ENCODE measurements around the gene OVOL2.

- TF ChIP-seq CTCF (IDR thresholded peaks at IDR 0.05) (no peak), POLR2A (IDR thresholded peaks at IDR 0.05) (no peak)
These were observed 51.0 kb downstream of the OVOL2 start for GRCh38 chr20:18006684-18007083.

Data from uterus (tissue), 2 donors.